HEK293 (cell line): ENCODE measurements around the gene CALCOCO1.

Source experiments
- CTCF ChIA-PET: fragments of 350-600 bp; formaldehyde crosslinking; extraction: SDS; loops from one replicate; lab custom pipeline; 2021; ENCODE audit warnings: antibody characterized with exemption; lab: Yijun Ruan, JAX
- POLR2A ChIA-PET: fragments of 300-600 bp; formaldehyde crosslinking; extraction: SDS; loops from one replicate; lab custom pipeline; 2020; ENCODE audit warnings: antibody characterized with exemption, inconsistent platforms; lab: Yijun Ruan, JAX
- H3K27ac ChIP-seq: fragments of 200-500 bp; sonication (Bioruptor generic); 2 replicates; pipeline ENCODE4 v1.5.1; 2014; ENCODE audit warnings: low read depth, low read length, control low read depth, inconsistent platforms; ENCODE audit errors: extremely low read depth
- H3K36me3 ChIP-seq, 2 experiments: fragments of 200-500 bp in 1 of 2; sonication (Bioruptor generic) in 1 of 2; 1 replicate in 1 of 2; 2 replicates in 1 of 2; pipeline ENCODE4 v1.5.1; 2014 to 2017; ENCODE audit warnings: inconsistent platforms in 2 of 2, low read length in 2 of 2; ENCODE audit not compliant: control insufficient read depth in 2 of 2, insufficient read depth in 1 of 2
- H3K4me1 ChIP-seq: fragments of 200-500 bp; sonication (Bioruptor generic); 2 replicates; pipeline ENCODE4 v1.5.1; 2014; ENCODE audit warnings: mild to moderate bottlenecking, low read length, inconsistent platforms; ENCODE audit not compliant: control insufficient read depth, insufficient read depth
- H3K4me3 ChIP-seq: 2 replicates; pipeline ENCODE4 v1.5.1; 2011; ENCODE audit warnings: low read depth, mild to moderate bottlenecking, control low read depth, low read length, moderate library complexity
- H3K9me3 ChIP-seq: fragments of 200-500 bp; sonication (Bioruptor generic); 2 replicates; pipeline ENCODE4 v1.5.1; 2014; ENCODE audit warnings: low read depth, low read length, inconsistent platforms; ENCODE audit not compliant: control insufficient read depth, insufficient read depth
- CTCF ChIP-seq: fragments of 450-650 bp; formaldehyde crosslinking; IDR thresholded peaks from 2 replicates; pipeline ENCODE4 v1.5.1; 2016; ENCODE audit warnings: missing biosample characterization, missing genetic modification characterization
- FEZF1 ChIP-seq: fragments of 450-650 bp; formaldehyde crosslinking; IDR thresholded peaks from 2 replicates; pipeline ENCODE4 v1.5.1; 2016; ENCODE audit warnings: missing biosample characterization, missing genetic modification characterization
- GLI2 ChIP-seq: fragments of 450-650 bp; formaldehyde crosslinking; IDR thresholded peaks from 2 replicates; pipeline ENCODE4; 2017; ENCODE audit warnings: missing biosample characterization, missing genetic modification characterization, low read depth, borderline replicate concordance
- INSM2 ChIP-seq: fragments of 450-650 bp; formaldehyde crosslinking; IDR thresholded peaks from 2 replicates; pipeline ENCODE4 v1.5.1; 2016; ENCODE audit warnings: missing biosample characterization, missing genetic modification characterization
- PRDM1 ChIP-seq: fragments of 450-650 bp; formaldehyde crosslinking; IDR thresholded peaks from 2 replicates; pipeline ENCODE4; 2016; ENCODE audit warnings: missing biosample characterization, missing genetic modification characterization
- SP3 ChIP-seq: fragments of 450-650 bp; formaldehyde crosslinking; IDR thresholded peaks from 2 replicates; pipeline ENCODE4 v1.5.1; 2016; ENCODE audit warnings: missing biosample characterization, missing genetic modification characterization
- ZBTB7A ChIP-seq: fragments of 450-650 bp; formaldehyde crosslinking; IDR thresholded peaks from 2 replicates; pipeline ENCODE4 v1.5.1; 2016; ENCODE audit warnings: low read depth, missing biosample characterization, missing genetic modification characterization
- ZFHX2 ChIP-seq: fragments of 450-650 bp; formaldehyde crosslinking; conservative IDR thresholded peaks from 2 replicates; pipeline ENCODE4 v1.5.1; 2016; ENCODE audit warnings: missing biosample characterization, missing genetic modification characterization
- ZFP69B ChIP-seq: fragments of 450-650 bp; formaldehyde crosslinking; IDR thresholded peaks from 2 replicates; pipeline ENCODE4 v1.5.1; 2016; ENCODE audit warnings: missing biosample characterization, missing genetic modification characterization
- ZNF133 ChIP-seq: fragments of 450-650 bp; formaldehyde crosslinking; IDR thresholded peaks from 2 replicates; pipeline ENCODE4 v1.5.1; 2016; ENCODE audit warnings: missing biosample characterization, missing genetic modification characterization
- ZNF19 ChIP-seq: fragments of 450-650 bp; formaldehyde crosslinking; IDR thresholded peaks from 2 replicates; pipeline ENCODE4; 2016; ENCODE audit warnings: missing biosample characterization, missing genetic modification characterization, low read depth
- ZNF202 ChIP-seq: fragments of 450-650 bp; formaldehyde crosslinking; IDR thresholded peaks from 2 replicates; pipeline ENCODE4 v1.5.1; 2016; ENCODE audit warnings: missing biosample characterization, missing genetic modification characterization, borderline replicate concordance
- ZNF214 ChIP-seq: fragments of 450-650 bp; formaldehyde crosslinking; IDR thresholded peaks from 2 replicates; pipeline ENCODE4 v1.5.1; 2017; ENCODE audit warnings: missing biosample characterization, mild to moderate bottlenecking, missing genetic modification characterization, borderline replicate concordance
- ZNF248 ChIP-seq: fragments of 450-650 bp; formaldehyde crosslinking; IDR thresholded peaks from 2 replicates; pipeline ENCODE4 v1.5.1; 2017; ENCODE audit warnings: missing biosample characterization, missing genetic modification characterization
- ZNF280D ChIP-seq: fragments of 450-650 bp; formaldehyde crosslinking; IDR thresholded peaks from 2 replicates; pipeline ENCODE4 v1.5.1; 2016; ENCODE audit warnings: missing biosample characterization, missing genetic modification characterization
- ZNF366 ChIP-seq: fragments of 450-650 bp; formaldehyde crosslinking; conservative IDR thresholded peaks from 2 replicates; pipeline ENCODE4 v1.5.1; 2016; ENCODE audit warnings: missing biosample characterization, missing genetic modification characterization
- ZNF416 ChIP-seq: fragments of 450-650 bp; formaldehyde crosslinking; IDR thresholded peaks from 2 replicates; pipeline ENCODE4 v1.5.1; 2016; ENCODE audit warnings: missing biosample characterization, missing genetic modification characterization
- ZNF513 ChIP-seq: fragments of 450-650 bp; IDR thresholded peaks from 2 replicates; pipeline ENCODE4 v1.5.1; 2018; ENCODE audit warnings: missing biosample characterization, missing genetic modification characterization
- ZNF514 ChIP-seq: fragments of 450-650 bp; formaldehyde crosslinking; IDR thresholded peaks from 2 replicates; pipeline ENCODE4 v1.5.1; 2016; ENCODE audit warnings: missing biosample characterization, missing genetic modification characterization
- ZNF548 ChIP-seq: fragments of 450-650 bp; formaldehyde crosslinking; IDR thresholded peaks from 2 replicates; pipeline ENCODE4 v1.5.1; 2016; ENCODE audit warnings: missing biosample characterization, missing genetic modification characterization
- ZNF600 ChIP-seq: fragments of 450-650 bp; formaldehyde crosslinking; IDR thresholded peaks from 2 replicates; pipeline ENCODE4 v1.5.1; 2016; ENCODE audit warnings: missing biosample characterization, missing genetic modification characterization
- ZNF626 ChIP-seq: fragments of 450-650 bp; sonication (Bioruptor Pico); formaldehyde crosslinking; IDR thresholded peaks from 2 replicates; pipeline ENCODE4 v1.5.1; 2018; ENCODE audit warnings: missing biosample characterization, missing genetic modification characterization, inconsistent platforms
- ZNF629 ChIP-seq: fragments of 450-650 bp; formaldehyde crosslinking; IDR thresholded peaks from 2 replicates; pipeline ENCODE4 v1.5.1; 2017; ENCODE audit warnings: missing biosample characterization, missing genetic modification characterization
- ZNF654 ChIP-seq: fragments of 450-650 bp; formaldehyde crosslinking; IDR thresholded peaks from 2 replicates; pipeline ENCODE4 v1.5.1; 2016; ENCODE audit warnings: low read depth, missing biosample characterization, missing genetic modification characterization
- ZNF658 ChIP-seq: fragments of 450-650 bp; formaldehyde crosslinking; IDR thresholded peaks from 2 replicates; pipeline ENCODE4; 2016; ENCODE audit warnings: missing biosample characterization, missing genetic modification characterization
- ZNF791 ChIP-seq: fragments of 450-650 bp; formaldehyde crosslinking; IDR thresholded peaks from 2 replicates; pipeline ENCODE4 v1.5.1; 2016; ENCODE audit warnings: missing biosample characterization, missing genetic modification characterization
- ZSCAN30 ChIP-seq: fragments of 450-650 bp; IDR thresholded peaks from 2 replicates; pipeline ENCODE4 v1.5.1; 2018; ENCODE audit warnings: missing biosample characterization, mild to moderate bottlenecking, missing genetic modification characterization, moderate library complexity

Gene CALCOCO1

GRCh38 chr12:53757101-53757770, 30.0 kb upstream of the CALCOCO1 start (continued):
- peak; percentile 55 for TF ChIP-seq ZNF654 (tag by site-specific recombination)
- TF ChIP-seq ZBTB7A = no peak
- TF ChIP-seq ZNF626 (tag by site-specific recombination) = no peak
- no peak for TF ChIP-seq ZNF133 (tag by site-specific recombination)
- no peak for TF ChIP-seq ZNF658 (tag by site-specific recombination)
- TF ChIP-seq ZNF416 (tag by site-specific recombination) = no peak
- no peak for TF ChIP-seq ZNF513 (tag by site-specific recombination)
- TF ChIP-seq CTCF (tag by site-specific recombination) = peak; percentile 66
- no peak for TF ChIP-seq SP3
- TF ChIP-seq ZSCAN30 (tag by site-specific recombination) = peak; percentile 28
- TF ChIP-seq FEZF1 (tag by site-specific recombination) = no peak
- no peak for TF ChIP-seq ZNF548 (tag by site-specific recombination)
- no peak for TF ChIP-seq ZFP69B (tag by site-specific recombination)
- TF ChIP-seq ZNF629 (tag by site-specific recombination) = peak; percentile 34; the same call in 1 of the 2 replicates
- no peak for TF ChIP-seq PRDM1 (tag by site-specific recombination)
- TF ChIP-seq ZNF791 (tag by site-specific recombination) = no peak
- no peak for TF ChIP-seq ZNF19 (tag by site-specific recombination)

- Histone ChIP-seq H3K4me1 (peaks cover 18% of the 10 kb centered on the region), H3K36me3 (no peaks in the 10 kb centered on the region), H3K4me3 (no peak overlapping the region), H3K27ac (peak overlapping the region; percentile 43; the same call in 1 of the 2 replicates), H3K9me3 (no peaks in the 10 kb centered on the region)
- ChIA-PET CTCF (interaction anchor here (0.6 to 11.4 kb wide), 37 partner anchors 9 to 462 kb away, joined by 3 to 172 read pairs (median 4); partner anchors contain the start of genes HOXC10, HOXC12 and HOXC9), POLR2A (interaction anchor here (0.7 to 0.9 kb wide), 2 partner anchors 235 to 239 kb away, joined by 3 read pairs; no protein-coding TSS in a partner anchor)
- TF ChIP-seq ZNF248 (tag by site-specific recombination) (no peak), ZNF514 (tag by site-specific recombination) (peak; percentile 60; the same call in 1 of the 2 replicates), ZNF366 (tag by site-specific recombination) (0 out of 2 replicates have a peak, but pooled peaks have one; percentile 13), ZNF202 (tag by site-specific recombination) (no peak), ZNF214 (no peak), INSM2 (tag by site-specific recombination) (no peak), GLI2 (tag by site-specific recombination) (no peak), ZNF600 (tag by site-specific recombination) (peak; percentile 48; the same call in 1 of the 2 replicates), ZFHX2 (tag by site-specific recombination) (peak; percentile 40), ZNF280D (tag by site-specific recombination) (no peak)
These were observed 29.2 kb upstream of the CALCOCO1 start for GRCh38 chr12:53756300-53757100.
